ENCODE data around the gene SELENOO.
"Not testable (repeated sequence)": the region's sequence is repeated elsewhere in the genome, so short reads cannot be mapped to it uniquely, and the experiment has no call there.

Gene SELENOO

DNA sequence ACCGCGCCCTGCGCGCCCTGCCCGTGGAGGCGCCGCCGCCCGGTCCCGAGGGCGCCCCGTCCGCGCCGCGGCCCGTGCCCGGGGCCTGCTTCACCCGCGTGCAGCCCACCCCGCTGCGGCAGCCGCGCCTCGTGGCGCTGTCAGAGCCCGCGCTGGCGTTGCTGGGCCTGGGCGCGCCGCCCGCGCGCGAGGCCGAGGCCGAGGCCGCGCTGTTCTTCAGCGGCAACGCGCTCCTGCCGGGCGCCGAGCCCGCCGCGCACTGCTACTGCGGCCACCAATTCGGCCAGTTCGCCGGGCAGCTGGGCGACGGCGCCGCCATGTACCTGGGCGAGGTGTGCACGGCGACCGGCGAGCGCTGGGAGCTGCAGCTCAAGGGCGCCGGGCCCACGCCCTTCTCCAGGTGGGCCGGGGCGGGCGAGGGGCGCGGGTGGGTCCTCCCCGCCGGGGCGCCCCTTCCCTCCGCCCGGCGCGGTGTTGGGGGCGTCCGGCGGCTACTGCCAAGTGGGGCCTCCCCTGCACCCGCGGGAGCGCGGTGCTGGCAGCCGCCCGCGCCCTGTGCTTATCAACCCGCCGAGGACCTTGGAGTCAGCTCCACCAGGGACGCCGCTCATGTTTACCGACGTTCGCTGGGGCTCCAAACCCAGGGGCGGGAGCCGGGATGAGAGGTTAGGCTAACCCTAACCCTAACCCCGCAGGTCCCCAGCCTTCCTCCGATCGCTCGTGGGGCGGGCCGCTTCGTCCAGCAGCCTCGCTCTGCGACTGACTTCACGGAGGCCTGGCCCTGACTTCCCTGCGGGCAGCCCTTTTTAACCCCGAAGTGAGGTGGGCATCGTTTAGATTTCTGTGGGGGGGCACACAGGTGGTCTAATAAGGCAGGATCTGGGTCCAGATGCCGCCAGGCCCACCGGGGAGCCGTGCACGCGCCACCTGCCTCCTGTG is 649 bp downstream of the SELENOO start:
- no peak for DNase-seq

GRCh38 chr22:50202130-50202666 is 1.4 kb downstream of the SELENOO start:
- no peak for DNase-seq

- DNase-seq = no peak
Observed at GRCh38 chr22:50203288-50203687, 2.5 kb downstream of the SELENOO start.

- DNase-seq = no peak
Observed at GRCh38 chr22:50204571-50204970, 3.8 kb downstream of the SELENOO start.

GRCh38 chr22:50204998-50205397 is 4.2 kb downstream of the SELENOO start:
- not testable (repeated sequence) for DNase-seq

GRCh38 chr22:50205781-50206569 is 5.2 kb downstream of the SELENOO start:
- DNase-seq = no peak

DNA sequence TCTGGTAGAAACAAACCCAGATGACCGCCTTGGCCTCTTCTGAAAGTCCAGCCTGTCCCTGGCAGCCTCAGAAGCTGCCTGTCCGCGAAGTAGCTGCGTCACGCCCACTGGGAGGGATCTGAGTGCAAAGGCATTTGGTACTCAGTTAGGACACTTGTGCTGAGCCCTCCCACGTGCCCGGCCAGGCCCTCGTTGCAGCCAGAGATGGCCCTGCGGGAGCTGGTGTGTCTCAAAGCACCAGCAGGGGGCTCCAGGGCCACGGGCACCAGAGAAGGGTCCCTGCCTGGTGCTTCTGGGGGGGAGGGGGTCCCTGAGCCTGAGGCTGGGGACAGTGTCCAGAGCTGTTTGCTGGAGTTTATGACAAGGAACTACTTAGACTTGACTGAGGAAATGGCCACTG is 5.8 kb downstream of the SELENOO start:
- DNase-seq = no peak

DNA sequence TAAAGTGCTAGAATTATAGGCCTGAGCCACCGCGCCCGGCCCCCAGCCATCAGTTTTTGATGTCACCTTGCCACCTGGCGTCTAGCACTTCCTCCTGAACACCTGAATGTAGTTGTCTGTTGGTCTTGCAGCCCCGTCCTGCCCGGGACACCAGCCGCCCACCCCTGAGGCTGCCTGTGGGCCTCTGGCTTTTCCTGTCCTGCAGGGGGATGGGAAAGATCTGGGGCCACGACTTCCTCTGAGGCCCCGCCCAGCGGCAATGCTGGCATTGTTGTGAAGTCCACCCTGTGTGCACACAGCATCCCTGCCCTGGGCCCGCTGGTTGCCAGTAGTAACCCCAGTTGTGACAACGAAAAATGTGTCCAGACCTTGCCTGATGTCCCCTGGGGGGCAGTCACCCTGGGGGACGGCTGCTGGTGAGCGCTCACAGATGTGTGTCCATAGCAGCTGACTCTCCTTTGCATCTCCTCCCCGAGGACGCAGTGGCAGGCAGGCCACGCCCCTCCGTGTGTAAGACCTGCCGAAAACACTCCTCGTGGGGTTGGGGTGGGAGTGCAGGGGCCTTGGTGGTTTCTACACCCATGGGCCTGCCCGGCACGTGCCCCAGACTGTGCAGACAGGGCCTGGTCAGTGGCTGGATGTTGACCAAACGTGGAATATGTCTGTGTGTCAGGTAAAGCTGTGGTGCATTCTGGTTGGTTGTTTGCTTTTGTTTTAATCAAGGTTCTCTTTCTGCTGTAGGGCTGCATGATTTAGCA is 6.8 kb downstream of the SELENOO start:
- DNase-seq = no peak

DNA sequence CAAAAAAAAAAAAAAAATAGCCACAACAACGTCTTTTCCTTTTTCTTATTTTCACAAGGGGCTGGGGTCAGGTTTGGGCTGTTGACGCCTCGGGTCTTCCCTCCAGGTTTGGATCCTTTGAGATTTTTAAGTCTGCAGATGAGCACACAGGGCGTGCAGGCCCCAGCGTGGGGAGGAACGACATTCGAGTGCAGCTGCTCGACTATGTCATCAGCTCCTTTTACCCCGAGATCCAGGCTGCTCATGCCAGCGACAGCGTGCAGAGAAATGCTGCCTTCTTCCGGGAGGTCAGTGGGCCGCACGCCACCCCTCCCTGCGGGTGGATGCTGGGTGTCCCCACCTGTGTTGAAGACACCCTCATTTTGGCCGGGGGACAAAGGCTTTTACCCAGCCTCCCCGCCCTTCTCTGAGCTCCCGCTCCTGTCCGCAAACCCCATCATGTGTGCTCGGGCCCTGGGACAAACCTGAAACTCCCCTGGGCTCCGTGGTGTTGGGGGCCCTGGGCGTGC is 7.7 kb downstream of the SELENOO start:
- no peak for DNase-seq

- no peak for DNase-seq
Observed at GRCh38 chr22:50208939-50209892, 8.4 kb downstream of the SELENOO start.

DNA sequence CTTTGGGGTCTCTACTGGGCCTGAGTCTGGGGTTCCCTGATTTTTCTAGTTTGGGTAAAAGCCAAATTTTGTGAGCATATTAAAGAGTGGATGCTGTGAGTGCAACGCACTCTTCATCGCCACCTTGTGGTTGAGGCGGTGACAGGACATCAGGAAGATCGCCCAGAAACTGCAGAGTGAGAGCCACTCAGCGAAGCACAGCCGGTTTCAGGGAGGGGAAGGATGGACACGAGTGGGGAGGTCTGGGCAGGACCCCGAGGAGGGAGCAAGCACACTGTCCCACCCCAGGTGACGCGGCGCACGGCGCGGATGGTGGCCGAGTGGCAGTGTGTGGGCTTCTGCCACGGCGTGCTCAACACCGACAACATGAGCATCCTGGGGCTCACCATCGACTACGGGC is 9.1 kb downstream of the SELENOO start:
- DNase-seq = peak; percentile 77

DNA sequence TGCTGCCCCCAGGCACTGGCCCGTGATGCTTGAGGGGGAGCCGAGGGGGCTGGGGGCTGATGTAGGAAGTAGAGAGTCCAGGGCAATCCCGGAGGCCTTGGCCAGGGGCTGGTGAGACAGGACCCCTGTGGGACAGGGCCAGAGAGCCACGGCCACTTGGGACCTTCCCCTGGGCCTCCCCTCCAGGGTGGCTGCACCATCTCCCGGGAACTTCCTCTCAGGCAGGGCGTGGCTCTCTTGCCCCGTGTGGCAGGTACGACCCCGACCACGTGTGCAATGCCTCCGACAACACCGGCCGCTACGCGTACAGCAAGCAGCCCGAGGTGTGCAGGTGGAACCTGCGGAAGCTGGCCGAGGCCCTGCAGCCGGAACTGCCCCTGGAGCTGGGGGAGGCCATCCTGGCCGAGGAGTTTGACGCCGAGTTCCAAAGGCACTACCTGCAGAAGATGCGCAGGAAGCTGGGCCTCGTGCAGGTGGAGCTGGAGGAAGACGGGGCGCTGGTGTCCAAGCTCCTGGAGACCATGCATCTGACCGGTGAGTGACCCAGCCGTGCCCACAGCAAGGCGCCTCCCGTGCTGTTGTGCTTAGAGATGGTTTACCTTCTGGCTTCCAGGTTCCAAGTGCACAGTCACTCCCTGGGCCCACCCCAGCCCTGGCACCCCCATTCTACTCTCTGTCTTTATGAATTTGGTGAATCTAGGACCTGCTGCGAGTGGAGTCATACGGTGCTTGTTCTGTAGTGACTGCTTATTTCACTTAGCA is 9.7 kb downstream of the SELENOO start:
- no peak for DNase-seq

DNA sequence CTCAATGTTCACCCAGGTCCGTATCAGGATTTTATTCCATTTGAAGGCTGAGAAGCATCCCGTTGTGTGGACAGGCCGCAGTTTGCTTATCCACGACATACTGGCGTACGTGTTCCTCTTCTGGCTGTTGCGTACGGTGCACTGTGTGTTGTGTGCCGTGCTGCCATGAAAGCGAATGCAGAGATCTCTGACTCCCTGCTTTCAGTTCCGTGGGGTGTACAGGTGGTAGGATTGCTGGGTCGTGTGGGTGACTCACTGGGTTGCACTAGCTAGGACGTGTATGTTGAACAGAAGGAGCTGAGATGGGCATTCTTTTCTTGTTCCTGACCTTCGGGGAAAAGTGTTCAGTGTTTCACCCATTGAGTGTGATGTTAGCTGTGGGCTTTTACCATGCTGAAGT is 10.3 kb downstream of the SELENOO start:
- DNase-seq = no peak

DNA sequence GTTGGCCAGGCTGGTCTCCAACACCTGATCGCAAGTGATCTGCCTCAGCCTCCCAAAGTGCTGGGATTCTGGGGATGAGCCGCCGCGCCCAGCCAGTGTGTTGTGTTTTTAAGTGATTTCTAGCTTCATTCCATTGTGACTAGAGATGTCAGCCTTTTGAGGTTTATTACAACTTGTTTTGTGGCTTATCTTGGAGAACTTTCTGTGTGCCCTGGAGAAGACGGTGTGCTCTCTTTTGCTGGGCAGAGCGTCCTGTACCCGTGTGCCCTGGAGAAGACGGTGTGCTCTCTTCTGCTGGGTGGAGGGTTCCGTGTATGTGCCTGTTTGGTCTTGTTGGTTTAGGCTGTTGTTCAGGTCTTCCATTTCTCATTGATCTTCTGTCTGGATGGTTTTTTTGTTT is 12.5 kb downstream of the SELENOO start:
- no peak for DNase-seq

DNA sequence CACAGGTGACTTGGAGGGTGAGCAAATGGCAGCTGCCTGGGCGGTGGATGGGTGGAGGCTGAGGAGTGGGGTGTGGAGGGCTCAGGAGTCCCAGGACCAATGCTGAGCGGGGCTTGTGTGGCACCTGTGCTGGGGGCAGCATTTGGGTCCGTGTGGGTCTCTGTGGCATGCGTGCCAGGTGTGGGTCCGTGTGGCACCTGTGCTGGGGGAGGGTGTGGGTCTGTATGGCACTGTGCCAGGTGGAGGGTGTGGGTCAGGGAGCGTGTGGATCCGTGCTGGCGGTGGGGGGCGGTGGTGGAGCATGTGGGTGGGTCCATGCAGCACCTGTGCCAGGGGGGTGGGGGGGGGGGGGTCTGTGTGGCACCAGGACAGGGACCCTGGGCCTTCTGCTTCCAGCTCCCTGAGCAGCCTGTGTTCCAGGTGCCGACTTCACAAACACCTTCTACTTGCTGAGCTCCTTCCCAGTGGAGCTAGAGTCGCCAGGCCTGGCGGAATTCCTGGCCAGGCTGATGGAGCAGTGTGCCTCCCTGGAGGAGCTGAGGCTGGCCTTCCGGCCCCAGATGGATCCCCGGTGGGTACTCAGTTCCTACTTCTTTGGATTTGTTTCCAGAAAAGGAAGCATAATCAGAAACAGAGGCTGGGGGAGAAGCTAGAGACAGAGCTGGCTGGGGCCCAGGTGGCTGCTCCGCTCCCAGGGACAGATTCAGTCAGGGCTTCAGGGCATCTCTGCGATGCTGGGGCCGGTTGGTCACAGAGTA is 14.7 kb downstream of the SELENOO start:
- DNase-seq = no peak

DNA sequence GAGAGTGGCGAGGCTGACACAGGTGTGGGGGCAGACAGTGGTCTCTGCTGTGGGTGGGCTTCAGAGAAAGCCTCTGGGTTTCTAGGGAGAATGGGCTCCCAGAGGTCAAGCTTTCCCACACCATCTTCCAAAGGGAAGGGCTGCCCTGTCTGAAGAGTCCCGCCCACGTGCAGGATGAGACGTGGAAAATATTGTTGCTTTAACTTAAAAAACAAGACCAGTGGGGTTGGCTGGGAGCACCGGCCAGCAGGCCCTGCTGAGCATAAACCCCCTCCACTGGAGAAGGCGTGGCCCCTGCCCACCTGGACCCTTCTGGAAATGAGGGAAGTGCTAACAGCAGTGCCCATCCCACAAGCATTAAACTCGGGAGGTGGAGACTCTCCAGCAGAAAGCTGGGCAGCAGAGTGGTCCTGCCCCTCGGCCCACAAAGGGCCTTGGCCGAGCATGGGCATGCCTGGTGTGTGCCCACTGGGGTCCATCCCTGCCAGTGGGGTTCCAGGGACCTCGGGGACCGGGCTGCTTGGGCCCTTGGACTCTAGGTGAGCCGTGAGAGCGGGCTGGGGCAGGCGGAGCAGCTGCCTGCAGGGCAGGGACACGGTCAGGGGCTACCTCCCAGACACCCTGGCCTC is 15.4 kb downstream of the SELENOO start:
- no peak for DNase-seq

GRCh38 chr22:50216684-50217520 is 16.1 kb downstream of the SELENOO start:
- DNase-seq = no peak

DNA sequence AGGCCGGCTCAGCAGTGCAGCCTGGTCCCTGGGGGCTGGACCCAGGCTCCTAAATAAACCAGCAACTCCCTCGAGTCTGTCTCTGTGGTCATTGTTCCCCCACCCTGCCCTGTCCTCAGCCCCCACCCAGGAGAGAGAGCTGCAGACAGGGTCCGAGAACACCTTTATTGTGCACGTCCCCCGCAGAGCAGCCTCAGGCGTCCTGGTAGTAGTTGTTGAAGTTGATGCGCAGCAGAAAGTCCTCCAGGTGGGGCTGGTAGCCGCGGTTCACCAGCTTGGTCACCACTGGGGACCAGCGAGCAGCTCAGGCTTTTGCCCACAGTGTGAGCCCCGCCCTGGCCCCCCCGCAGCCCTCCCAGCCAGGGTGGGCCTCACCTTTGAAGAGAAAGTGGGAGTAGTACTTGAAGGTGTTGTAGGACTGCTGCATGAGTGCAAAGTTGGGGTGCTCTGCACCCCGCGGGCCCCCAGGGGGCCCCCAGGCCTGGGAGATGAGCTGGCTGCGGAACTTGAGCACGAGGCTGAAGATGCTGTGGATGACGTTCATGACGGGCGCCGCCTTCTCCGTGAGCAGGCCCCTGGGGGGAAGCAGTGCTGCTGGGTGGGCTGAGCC is 16.8 kb downstream of the SELENOO start:
- DNase-seq = no peak

Measured in CD4-positive, alpha-beta T cell treated with Interleukin-10 for 1 hour (primary cell).